GM21529 (cell line): Measurements from ENCODE around the gene GLIS1.

Experiments
- ATAC-seq: cut with Tn5 transposase; IDR thresholded peaks from one replicate; pipeline ENCODE4 v1.9.1; 2021; ENCODE audit not compliant: unreplicated experiment

Gene GLIS1

DNA sequence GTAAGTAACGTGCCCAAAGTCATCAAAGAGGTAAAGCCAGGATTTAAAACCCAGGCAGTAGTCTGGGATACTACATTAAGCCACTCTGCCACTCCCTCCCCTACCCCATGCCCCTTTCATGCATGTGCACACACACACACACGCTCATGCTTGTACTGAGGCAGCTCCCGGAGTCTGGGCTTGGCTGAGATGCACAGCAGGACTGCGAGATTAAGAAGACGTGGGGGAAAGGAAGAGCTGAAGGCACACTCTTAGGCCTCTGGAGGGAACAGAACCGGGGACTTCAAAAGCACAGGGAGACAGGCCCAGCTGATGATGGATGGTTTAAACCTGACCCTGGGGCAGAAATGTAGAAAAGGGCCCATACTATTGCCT is 98.3 kb downstream of the GLIS1 start:
- ATAC-seq, result no peak

DNA sequence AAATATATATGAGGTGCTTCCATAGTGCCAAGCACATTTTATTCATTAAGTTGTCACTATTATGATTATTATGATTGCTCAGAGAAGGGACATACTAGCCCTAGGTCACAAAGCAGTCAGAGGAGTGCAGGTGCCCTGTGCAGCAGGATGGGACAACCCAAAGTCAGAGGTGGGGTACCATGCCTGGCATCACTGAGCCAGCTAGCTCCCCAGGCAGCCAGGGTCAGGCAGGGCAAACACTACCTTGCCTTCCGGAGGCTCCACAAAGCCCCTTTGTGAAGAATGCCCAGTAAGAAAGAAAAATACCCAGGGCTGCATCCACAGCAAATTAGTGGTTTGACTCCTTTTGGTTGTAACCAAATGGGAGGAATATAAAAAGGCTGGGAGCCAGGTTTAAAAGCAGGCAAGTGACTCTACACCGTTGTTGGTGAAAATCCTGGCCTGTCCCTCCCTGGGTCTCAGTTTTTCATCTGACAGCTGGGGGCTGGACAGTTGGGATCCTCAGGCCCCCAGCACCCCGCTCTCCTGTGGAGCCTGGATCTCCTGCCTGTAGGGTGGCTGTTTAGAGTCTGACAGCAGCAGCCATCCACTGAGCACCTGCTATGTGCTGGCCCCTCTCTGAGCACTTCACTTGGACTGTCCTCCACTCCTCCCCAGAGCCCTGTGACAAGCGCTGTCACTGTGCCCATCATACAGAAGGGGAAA is 98.8 kb downstream of the GLIS1 start:
- ATAC-seq, result no peak

DNA sequence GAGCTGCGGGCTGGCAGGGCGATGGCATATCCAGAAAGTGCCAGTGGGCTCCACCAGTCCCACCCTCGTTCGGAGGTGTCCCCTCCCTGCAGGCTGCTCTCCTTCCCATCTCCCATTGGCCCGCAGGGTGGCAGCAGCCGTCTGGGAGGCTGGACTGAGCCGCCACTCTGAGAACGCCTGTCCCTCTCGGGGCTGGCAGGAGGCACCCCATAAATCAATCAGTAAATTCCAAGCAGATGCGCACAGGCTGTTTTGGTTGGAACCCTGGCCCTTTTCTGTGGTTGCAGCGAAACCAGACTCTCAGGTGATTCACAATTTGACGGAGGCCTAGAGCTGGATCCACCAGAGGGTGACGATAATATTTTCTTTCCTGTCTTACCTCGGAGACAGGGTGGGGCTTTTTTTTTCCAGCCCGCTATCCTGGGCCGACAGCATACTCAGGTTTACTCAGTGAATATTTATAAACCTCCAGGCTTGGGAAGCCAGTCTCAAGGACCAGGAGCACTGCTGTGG is 99.7 kb downstream of the GLIS1 start:
- no peak for ATAC-seq

DNA sequence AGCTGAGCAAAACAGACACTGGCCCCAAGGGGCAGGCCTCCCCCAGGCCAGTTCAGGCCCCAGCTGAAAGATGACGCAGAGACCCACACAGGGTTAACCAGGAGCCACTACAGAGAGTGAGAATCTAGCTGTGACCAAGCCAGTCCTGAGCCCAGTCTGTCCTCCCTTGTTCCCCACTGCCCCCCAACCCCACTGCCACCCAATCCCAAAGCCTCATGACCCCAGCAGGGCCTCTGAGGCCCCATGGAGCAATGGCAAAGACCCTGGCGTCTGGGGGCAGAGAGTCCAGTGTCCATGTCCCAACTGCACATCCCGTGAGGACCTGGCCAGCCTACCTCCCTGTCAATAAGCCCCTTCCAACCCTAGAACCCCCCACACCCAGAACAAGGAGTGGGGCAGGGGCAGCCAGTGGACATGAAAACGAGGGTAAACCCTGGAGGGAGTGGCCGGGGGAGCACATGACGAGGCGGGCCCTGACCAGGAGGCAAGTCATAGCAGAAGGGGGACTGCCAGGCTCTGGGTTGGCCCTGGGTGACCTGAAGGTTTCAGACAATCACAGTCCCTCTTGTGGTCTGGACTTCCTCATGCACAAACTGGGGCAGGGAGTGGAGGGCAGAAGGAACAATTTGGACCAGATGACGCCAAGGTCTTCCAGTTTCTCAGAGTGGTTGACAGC is 100.5 kb downstream of the GLIS1 start:
- no peak for ATAC-seq

DNA sequence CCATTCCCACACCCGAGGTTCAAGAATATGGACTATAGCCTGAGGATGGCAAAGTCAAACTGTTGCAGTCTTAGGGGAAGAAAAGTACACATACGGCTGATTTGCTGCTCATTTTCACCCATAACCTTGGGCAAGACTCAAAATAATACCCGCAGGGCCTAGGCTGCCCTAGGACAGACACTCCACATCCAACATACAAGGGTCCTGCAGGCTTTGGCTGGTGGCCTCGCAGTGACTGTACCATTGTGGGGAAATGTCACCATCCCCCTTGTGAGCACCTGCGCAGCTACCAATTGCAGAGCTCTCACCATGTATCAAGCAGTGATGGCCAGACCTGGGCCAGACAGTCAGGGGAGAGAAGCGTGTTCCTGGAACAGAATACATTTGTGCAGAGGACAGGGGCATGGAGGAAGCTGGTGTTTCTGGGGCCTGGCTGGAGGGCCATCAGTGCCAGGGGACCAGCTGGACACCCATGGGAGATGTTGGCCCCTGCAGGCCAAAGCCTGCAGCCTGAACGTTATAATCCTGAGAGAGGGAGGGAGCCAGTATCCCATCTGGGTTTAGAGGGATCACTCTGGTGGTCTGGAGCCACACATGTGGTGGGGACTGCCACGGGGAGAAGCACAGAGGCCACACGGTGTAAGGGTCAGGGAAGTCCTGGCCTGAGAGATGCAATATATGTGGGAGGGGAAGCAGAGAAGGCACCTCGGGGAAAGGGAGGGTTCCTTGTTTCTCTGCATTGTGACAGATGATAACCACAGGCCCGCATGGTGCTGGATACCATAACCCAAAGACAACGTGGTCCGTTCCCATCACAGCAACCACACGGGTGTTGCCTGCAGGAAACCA is 101.2 kb downstream of the GLIS1 start:
- ATAC-seq, result no peak

DNA sequence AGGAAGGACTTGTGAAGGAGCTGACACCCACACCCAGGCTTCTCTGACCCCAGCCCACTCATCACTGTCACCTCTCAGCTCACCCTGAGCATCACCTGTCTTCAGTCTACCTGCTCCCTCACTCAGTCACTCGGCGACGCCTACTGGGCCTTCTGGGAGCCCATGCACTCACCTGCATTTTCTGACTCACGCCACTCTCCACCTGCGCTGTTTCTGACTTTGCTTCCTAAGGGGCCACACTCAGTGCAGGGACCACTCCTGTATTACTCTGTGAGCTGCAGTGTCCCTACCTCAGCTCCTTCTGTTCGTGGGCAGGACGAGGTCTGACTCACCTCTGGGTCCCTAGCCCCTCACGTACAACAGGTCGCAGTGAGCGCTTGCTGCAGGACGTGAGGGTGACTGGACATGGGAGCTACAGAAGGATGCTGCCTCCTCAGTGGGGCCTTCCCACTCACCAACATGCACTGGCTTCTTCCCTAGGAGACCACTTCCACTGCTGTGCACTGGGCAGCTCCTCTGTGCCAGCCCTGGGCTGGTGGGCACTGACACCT is 102.3 kb downstream of the GLIS1 start:
- ATAC-seq, result no peak

DNA sequence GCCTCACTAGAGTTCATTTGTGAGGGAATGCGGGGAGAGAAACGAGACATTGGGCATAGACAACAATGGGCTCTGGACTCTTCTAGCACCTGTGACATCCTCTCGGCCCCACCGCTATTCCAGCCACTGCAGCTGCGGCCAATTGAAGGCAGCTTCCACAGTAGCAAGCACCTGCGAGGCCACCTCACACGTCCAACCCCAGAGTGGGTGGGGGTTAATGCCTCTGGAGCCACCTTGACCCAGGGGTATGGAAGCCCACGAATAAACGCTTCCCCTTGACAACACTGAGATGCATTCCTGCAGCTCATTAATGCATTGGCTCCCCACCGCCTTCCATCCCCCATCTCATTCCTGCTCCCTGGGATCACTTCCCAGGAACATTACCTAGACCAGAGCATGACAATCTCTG is 104.4 kb downstream of the GLIS1 start:
- no peak for ATAC-seq

DNA sequence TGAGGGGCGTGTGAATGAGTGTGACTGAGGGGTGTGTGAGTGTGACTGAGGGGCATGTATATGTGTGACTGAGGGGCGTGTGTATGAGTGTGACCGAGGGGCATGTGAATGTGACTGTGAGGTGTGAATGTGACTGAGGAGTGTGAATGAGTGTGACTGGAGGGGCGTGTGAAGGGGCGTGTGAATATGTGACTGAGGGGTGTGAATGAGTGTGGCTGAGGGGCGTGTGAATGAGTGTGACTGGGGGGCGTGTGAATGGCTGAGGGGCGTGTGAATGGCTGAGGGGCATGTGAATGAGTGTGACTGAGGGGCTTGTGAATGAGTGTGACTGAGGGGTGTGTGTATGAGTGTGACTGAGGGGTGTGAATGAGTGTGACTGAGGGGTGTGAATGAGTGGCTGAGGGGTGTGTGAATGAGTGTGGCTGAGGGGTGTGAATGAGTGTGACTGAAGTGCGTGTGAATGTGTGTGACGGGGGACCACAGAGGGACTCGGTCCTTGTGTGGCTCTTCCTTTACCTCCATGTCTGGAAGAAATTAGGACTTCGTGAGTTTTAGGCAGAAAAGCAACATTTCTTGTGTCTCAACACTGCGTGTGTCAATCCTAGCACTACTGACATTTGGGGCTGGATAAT is 105.8 kb downstream of the GLIS1 start:
- no peak for ATAC-seq

DNA sequence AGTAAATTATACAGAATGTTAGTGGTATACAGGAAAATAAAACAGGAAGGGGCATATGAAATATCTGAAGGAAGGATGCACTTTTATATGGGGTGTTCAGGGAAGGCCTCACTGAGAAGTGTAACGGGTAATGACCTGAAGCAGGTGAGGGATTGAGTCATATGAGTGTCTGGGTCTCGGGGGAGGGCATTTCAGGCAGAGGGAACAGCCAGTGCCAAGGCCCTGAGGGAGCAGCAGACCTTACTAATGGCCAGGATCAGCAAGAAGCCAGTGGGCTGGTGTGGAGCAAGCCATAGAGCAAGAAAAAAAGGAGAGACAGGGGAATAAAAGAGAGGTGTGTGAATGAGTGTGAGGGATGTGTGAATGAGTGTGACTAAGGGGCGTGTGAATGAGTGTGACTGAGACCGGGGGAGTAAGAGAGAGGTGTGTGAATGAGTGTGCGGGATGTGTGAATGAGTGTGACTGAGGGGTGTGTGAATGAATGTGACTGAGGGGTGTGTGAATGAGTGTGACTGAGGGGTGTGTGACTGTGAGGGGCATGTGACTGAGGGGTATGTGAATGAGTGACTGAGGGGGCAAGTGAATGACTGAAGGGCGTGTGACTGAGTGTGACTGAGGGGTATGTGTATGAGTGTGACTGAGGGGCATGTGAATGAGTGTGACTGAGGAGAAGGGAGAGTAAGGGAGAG is 107.2 kb downstream of the GLIS1 start:
- ATAC-seq, result no peak

DNA sequence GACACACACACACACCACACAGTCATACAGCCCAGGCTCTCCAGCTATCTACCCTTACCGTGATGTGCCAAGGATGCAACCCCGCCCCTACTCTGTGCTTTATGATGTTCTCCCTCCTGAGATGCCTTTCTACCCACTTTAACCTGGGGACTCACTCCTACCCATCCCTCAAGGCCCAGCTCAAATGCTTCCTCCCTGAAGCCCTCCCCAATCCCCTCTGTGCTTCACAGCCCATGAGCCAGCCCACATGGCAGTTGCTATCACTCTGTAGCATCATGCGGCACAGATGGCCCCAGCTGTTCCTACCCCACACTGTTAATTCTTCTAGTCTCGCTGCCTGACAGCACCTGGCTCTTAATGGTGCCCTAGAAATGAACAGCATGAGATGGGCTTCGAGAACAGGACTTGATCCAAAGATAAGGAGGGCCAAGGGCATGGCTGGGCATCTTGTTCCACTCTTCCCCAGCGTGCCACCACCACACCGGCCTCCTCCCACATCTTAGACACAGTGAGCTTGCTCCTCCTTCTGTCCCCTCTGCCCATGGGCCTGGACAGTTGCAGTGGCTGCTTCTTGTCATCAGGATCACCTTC is 109.8 kb downstream of the GLIS1 start:
- no peak for ATAC-seq

DNA sequence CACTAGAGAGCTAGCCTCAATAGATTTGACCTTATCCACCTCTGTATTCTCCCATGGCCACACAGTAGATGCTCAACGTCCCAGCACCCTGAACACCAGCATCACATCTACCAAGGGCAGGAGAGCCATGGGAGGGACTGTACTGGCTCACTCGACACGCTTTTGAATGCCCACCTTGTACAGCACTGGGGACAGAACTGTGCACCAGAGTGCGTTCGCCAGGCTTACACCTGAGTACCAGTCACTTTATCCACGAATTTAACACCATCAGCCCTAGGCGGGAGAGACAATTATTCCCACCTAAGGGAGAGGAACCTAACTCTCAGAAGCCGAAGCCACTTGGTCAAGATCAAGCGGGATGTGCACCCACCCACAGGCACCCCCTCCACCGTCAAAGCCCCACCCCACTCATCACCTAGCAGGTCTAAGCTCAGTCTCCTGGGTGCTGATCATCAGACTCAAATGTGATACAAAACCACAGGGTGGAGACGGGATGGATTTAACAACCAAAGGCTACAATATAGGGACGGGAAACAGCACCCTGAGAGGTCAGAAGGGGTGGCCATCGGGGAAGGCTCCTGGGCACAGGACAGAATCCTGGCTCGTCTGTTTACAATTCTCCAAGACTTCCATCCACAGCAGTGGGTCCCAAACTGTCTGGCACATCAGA is 110.5 kb downstream of the GLIS1 start:
- no peak for ATAC-seq

DNA sequence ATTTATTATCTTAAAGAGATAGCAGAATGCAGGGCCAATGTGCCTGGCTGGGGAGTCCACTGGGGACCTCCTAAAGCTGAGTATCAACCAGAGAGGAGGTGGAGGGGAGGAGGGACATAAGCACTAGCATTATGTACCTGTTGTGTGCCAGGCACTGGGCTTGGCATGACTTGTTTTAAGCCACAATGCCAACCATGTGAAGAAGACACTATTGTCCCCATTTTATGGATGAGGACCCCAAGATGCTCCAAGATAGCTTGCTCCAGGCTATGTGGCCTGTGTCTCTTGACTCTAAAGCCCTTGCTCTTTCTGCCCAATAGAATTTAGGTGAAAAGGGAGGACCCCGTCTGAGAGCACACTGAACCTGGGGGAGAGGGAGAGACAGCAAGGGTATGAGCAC is 111.3 kb downstream of the GLIS1 start:
- no peak for ATAC-seq

DNA sequence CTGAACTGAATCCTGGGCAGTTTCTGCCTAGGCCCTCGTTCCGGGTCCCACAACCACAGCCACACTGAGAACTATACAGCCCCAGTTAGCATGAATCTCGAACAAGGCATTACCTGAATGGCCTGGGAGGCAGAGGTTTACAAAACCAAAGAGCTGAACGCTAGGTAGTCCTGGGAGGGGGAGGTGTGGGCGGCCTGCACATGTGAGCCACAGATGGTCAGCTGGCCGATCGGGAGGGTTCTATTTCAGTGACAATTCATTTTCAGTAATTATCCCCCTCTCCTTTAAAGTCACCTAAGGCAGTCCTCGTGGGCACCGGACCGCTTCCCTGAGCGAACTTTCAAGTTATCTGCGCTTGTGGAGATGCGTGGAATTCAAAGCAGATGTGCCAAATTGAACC is 111.9 kb downstream of the GLIS1 start:
- no peak for ATAC-seq

DNA sequence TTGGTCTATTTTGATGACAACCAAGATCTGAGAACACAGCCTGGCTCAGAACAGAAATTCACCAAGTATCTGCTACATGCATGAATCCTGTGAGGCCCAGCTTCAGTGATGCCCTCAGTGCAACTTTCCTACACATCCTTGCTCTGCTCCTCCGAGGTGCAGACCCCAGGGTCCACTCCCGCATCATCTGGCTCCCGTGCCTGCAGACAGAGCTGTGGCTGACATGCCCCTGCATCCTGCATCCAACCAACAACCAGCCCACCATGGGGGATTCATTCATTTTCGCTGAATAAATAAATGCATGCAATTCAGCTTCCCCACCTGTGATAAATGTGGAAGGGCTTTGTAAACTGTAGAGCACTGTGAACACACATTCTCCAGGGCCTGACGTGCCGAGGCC is 112.3 kb downstream of the GLIS1 start:
- ATAC-seq, result no peak

DNA sequence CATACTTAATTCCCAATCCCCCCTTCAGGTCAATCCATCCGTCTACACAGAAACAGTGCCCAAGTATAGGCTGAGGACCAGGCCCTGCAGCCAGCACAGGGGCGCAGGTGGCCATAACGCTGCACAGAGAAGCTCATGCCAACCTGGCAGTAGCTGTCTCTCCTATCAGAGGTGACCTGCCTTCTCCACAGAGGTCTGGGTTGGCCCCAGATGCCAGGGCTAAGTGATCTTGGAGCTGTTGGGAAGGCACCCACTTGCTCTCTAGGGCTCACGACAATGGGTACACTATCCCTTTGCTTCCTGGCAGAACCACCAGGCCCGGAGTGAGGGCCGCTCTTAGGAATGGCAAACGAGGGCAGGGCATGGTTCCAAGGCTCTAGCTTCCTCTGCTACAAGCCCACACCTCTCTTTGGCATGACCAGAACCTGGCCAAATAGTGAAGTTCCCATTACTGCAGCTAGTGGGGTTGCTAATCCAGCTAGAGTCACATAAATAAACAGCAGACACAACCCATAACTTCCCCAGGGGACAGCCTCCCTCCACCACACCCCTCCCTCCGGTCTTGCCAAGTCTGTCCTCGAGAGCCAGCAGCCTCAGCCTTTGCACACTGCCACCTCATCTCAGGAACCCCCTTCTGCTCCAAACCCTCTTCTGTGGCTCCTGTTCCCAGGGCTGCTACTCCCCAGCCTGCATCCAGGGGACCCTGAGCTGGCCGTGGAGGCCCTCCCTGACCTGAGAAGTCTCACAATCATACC is 113.0 kb downstream of the GLIS1 start:
- no peak for ATAC-seq

DNA sequence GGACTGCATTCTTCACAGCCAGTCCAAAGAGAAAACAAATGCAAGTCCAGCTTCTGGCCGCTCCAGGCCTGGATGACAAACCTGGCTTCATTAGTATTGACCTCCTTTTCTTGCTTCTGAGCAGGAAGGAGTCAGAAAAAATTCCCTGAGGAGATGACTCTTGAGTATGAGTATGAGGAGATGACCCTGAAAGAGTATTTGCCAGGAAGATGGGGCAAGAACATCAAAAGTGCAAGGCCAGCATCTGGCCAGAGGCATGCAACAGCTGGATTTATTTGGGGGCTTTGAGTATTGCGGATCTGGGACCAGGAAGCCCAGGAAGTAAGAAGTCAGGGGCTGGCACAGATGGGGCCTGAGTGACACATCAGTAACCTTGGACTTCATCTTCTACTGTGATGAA is 113.9 kb downstream of the GLIS1 start:
- no peak for ATAC-seq

DNA sequence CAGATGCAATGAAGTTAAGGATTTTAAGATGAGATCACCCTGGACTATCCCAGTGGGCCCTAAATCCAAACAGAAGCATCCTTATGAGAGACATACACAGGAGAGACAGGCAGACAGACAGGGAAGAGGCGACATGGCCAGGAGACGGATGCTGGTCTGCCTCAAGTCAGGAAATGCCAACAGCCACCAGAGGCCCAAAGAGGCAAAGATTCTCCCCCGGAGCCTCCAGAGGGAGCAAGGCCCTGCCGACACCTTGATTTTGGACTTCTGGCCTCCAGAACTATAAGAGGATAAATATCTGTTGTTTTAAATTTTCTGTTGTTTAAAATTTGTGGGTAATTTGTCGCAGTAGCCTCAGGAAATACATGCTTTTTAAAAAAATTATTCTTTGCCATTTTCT is 116.4 kb downstream of the GLIS1 start:
- ATAC-seq, result no peak

DNA sequence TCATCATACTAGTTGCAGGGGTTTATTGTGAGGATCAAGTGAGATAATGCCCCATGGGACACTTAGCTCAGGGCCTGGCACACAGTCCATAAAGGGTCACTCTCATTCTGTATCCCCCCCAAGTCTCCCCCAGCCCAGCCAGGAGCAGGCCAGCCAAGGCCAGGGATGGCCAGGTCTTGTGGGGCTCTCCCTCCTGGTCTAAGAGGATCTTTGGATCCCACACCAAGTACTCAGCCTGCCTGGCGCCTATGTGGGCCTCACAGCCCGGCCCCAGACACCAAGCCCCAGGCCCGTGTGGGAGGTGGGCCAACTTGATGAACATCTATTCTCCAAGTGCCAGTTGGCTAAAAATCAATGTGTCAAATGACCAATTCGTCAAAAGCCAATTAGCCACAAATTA is 117.8 kb downstream of the GLIS1 start:
- ATAC-seq, result no peak
